HG03108 (cell line): ENCODE results near the gene AMY2B.
"Not testable (repeated sequence)": the region's sequence is repeated elsewhere in the genome, so short reads cannot be mapped to it uniquely, and the experiment has no call there.

ENCODE experiments used
- ATAC-seq: cut with Tn5 transposase; IDR thresholded peaks from one replicate; pipeline ENCODE4 v1.9.1; 2021; ENCODE audit warnings: moderate library complexity; ENCODE audit not compliant: unreplicated experiment

AMY2B gene

GRCh38 chr1:103571289-103571688, at the start of gene AMY2B:
TSS of gene AMY2B (plus strand) at chr1:103571589. CDS start at chr1:103571603, 14 bp downstream.
- not testable (repeated sequence) for ATAC-seq

GRCh38 chr1:103523346-103523745, 48.0 kb upstream of the AMY2B start:
- ATAC-seq, result no peak

- ATAC-seq, result peak; percentile 43
These were observed 46.2 kb upstream of the AMY2B start for GRCh38 chr1:103525114-103525606.

- ATAC-seq, result peak; percentile 83
These were observed 45.5 kb upstream of the AMY2B start, which contains the start of gene RNPC3 for GRCh38 chr1:103525607-103526507. TSS of gene RNPC3 (plus strand) at chr1:103525699. CDS start at chr1:103526071, 372 bp downstream.

- ATAC-seq, result no peak
These were observed 44.1 kb upstream of the AMY2B start for GRCh38 chr1:103527331-103527730.

GRCh38 chr1:103529746-103530145, 41.6 kb upstream of the AMY2B start:
- ATAC-seq, result no peak

GRCh38 chr1:103538226-103538625, 33.2 kb upstream of the AMY2B start:
- no peak for ATAC-seq

- ATAC-seq, result no peak
These were observed 30.0 kb upstream of the AMY2B start for GRCh38 chr1:103541431-103541830.

GRCh38 chr1:103546496-103546895, 24.9 kb upstream of the AMY2B start:
- no peak for ATAC-seq

- ATAC-seq, result no peak
These were observed 23.5 kb upstream of the AMY2B start for GRCh38 chr1:103547840-103548239.

GRCh38 chr1:103560427-103560826, 11.0 kb upstream of the AMY2B start:
- ATAC-seq, result no peak

- ATAC-seq, result not testable (repeated sequence)
These were observed 10.3 kb upstream of the AMY2B start for GRCh38 chr1:103561124-103561523.

- ATAC-seq, result peak; percentile 83
These were observed 9.6 kb upstream of the AMY2B start for GRCh38 chr1:103561643-103562395.

- no peak for ATAC-seq
These were observed 8.3 kb upstream of the AMY2B start for GRCh38 chr1:103563056-103563455.

- ATAC-seq, result no peak
These were observed 1.9 kb upstream of the AMY2B start for GRCh38 chr1:103569493-103569892.

- no peak for ATAC-seq
These were observed 4.7 kb downstream of the AMY2B start for GRCh38 chr1:103576065-103576464.

- not testable (repeated sequence) for ATAC-seq
These were observed 5.4 kb downstream of the AMY2B start for GRCh38 chr1:103576784-103577183.

GRCh38 chr1:103582464-103582863, 11.1 kb downstream of the AMY2B start:
- no peak for ATAC-seq

GRCh38 chr1:103583887-103584286, 12.5 kb downstream of the AMY2B start:
- ATAC-seq, result no peak

GRCh38 chr1:103584537-103584936, 13.1 kb downstream of the AMY2B start:
- no peak for ATAC-seq

GRCh38 chr1:103602740-103603139, 31.4 kb downstream of the AMY2B start:
- ATAC-seq, result not testable (repeated sequence)

- no peak for ATAC-seq
These were observed 45.0 kb downstream of the AMY2B start for GRCh38 chr1:103616362-103616761.
